GM23338 (cell line): ENCODE data around the gene MFSD6. TPM values are rescaled to one million over a fixed set of nuclear protein-coding genes. Genes with fewer than 3 reads are reported as not detected.

Source experiments
- ATAC-seq: fragments of 200-7000 bp; cut with Tn5 transposase; 3 replicates; pipeline ENCODE4 v1.9.1; 2020
- DNase-seq: peaks from one replicate; pipeline ENCODE4 v3.0.0-alpha.2; 2015; ENCODE audit warnings: low spot score
- H2AFZ ChIP-seq: fragments of 200-600 bp; sonication (generic); 2 replicates; pipeline ENCODE4 v1.8.0; 2016; ENCODE audit warnings: antibody characterized with exemption, mild to moderate bottlenecking, moderate library complexity
- H3F3A ChIP-seq: fragments of 200-600 bp; sonication (generic); replicated peaks from 2 replicates; pipeline ENCODE4 v1.8.0; 2017; ENCODE audit warnings: antibody characterized with exemption, mixed run types, low read depth
- H3K27ac ChIP-seq: fragments of 200-600 bp; sonication (generic); 2 replicates; pipeline ENCODE4 v1.6.1; 2016; ENCODE audit warnings: low read depth
- H3K27me3 ChIP-seq: fragments of 200-600 bp; sonication (generic); 2 replicates; pipeline ENCODE4 v1.8.0; 2016; ENCODE audit warnings: mild to moderate bottlenecking, mixed run types, moderate library complexity; ENCODE audit not compliant: insufficient read depth
- H3K36me3 ChIP-seq: fragments of 200-600 bp; sonication (generic); 2 replicates; pipeline ENCODE4 v1.8.0; 2016; ENCODE audit warnings: mild to moderate bottlenecking; ENCODE audit not compliant: insufficient read depth
- H3K4me1 ChIP-seq: fragments of 200-600 bp; sonication (generic); 2 replicates; pipeline ENCODE4 v1.8.0; 2016; ENCODE audit warnings: mild to moderate bottlenecking, moderate library complexity; ENCODE audit not compliant: insufficient read depth
- H3K4me2 ChIP-seq: fragments of 200-600 bp; sonication (generic); 2 replicates; pipeline ENCODE4 v1.7.1; 2017; ENCODE audit warnings: mixed run types
- H3K4me3 ChIP-seq: fragments of 200-600 bp; sonication (generic); 2 replicates; pipeline ENCODE4 v1.6.1; 2016; ENCODE audit warnings: mixed run types
- H3K79me2 ChIP-seq: fragments of 200-600 bp; sonication (generic); replicated peaks from 2 replicates; pipeline ENCODE4 v1.8.0; 2017; ENCODE audit warnings: mild to moderate bottlenecking; ENCODE audit not compliant: insufficient read depth
- H3K9me2 ChIP-seq: fragments of 200-600 bp; sonication (generic); 2 replicates; pipeline ENCODE4 v1.8.0; 2017; ENCODE audit not compliant: insufficient read depth
- H4K20me1 ChIP-seq: fragments of 200-600 bp; sonication (generic); replicated peaks from 2 replicates; pipeline ENCODE4 v1.8.0; 2017; ENCODE audit warnings: mild to moderate bottlenecking; ENCODE audit not compliant: insufficient read depth
- H3K27ac Mint-ChIP-seq: 2 replicates; pipeline ENCODE4 v1.8.0; 2020; ENCODE audit warnings: inconsistent platforms, mild to moderate bottlenecking, moderate library complexity, mixed read lengths
- H3K27me3 Mint-ChIP-seq: 3 replicates; pipeline ENCODE4 v1.8.0; 2022; ENCODE audit warnings: low read depth, mild to moderate bottlenecking, moderate library complexity, mixed read lengths, inconsistent platforms; ENCODE audit not compliant: insufficient read depth, poor library complexity
- H3K36me3 Mint-ChIP-seq: 3 replicates; pipeline ENCODE4 v1.8.0; 2021; ENCODE audit warnings: low read depth, mild to moderate bottlenecking, inconsistent platforms, moderate library complexity, mixed read lengths
- H3K4me1 Mint-ChIP-seq: 3 replicates; pipeline ENCODE4 v1.8.0; 2020; ENCODE audit warnings: mild to moderate bottlenecking, inconsistent platforms, mixed read lengths
- H3K4me3 Mint-ChIP-seq: 3 replicates; pipeline ENCODE4 v1.8.0; 2021; ENCODE audit warnings: moderate library complexity, mild to moderate bottlenecking, inconsistent platforms, mixed read lengths
- H3K9me3 Mint-ChIP-seq: 3 replicates; pipeline ENCODE4 v1.8.0; 2020; ENCODE audit warnings: moderate library complexity, mild to moderate bottlenecking, inconsistent platforms, mixed read lengths
- CREB1 ChIP-seq: fragments of 250-450 bp; sonication (Bioruptor Pico); IDR thresholded peaks from 2 replicates; pipeline ENCODE4 v1.5.0; 2020; ENCODE audit warnings: low read depth, mild to moderate bottlenecking, moderate library complexity
- CTCF ChIP-seq, 2 experiments: fragments of 200-600 bp in 1 of 2; sonication (generic) in 1 of 2; conservative IDR thresholded peaks; 2 replicates each; pipeline versions ENCODE4 v1.5.1 to v1.6.1; 2016 to 2017; ENCODE audit warnings: antibody characterized with exemption in 2 of 2, low read depth in 2 of 2, mild to moderate bottlenecking in 2 of 2, moderate library complexity in 1 of 2
- ETS1 ChIP-seq: IDR thresholded peaks from 2 replicates; pipeline ENCODE4 v1.6.1; 2016; ENCODE audit warnings: antibody characterized with exemption
- JUNB ChIP-seq: IDR thresholded peaks from one replicate; pipeline ENCODE4 v1.6.1; 2016; ENCODE audit warnings: antibody characterized with exemption; ENCODE audit not compliant: unreplicated experiment
- NANOG ChIP-seq: IDR thresholded peaks from 2 replicates; pipeline ENCODE4 v1.6.1; 2016; ENCODE audit warnings: antibody characterized with exemption, borderline replicate concordance
- POLR2AphosphoS5 ChIP-seq: IDR thresholded peaks from 2 replicates; pipeline ENCODE4 v1.6.1; 2016; ENCODE audit warnings: antibody characterized with exemption, low read depth
- REST ChIP-seq: IDR thresholded peaks from one replicate; pipeline ENCODE4 v1.6.1; 2018; ENCODE audit warnings: antibody characterized with exemption; ENCODE audit not compliant: unreplicated experiment
- STAT1 ChIP-seq: IDR thresholded peaks from one replicate; pipeline ENCODE4 v1.6.1; 2016; ENCODE audit warnings: antibody characterized with exemption; ENCODE audit not compliant: unreplicated experiment
- ZNF114 ChIP-seq: fragments of 250-450 bp; sonication (Bioruptor Pico); IDR thresholded peaks from 2 replicates; pipeline ENCODE4 v1.5.0; 2020; ENCODE audit warnings: mild to moderate bottlenecking, moderate library complexity
- ZNF331 ChIP-seq: fragments of 250-450 bp; sonication (Bioruptor Pico); IDR thresholded peaks from 2 replicates; pipeline ENCODE4 v1.5.0; 2020; ENCODE audit warnings: low read depth, mild to moderate bottlenecking, moderate library complexity
- polyA plus RNA-seq: library from polyadenylated mRNA; unstranded; fragments of >200 nt; fragmentation: Nextera tagmentation; extraction: Ambion mirVana; gene quantifications from 2 replicates; pipeline ENCODE4 v1.2.1, GENCODE V29; 2016
- total RNA-seq: library from RNA; depleted of rRNA; stranded (reverse); fragments of >200 nt; shearing (Covaris generic); gene quantifications from 2 replicates; pipeline ENCODE4 v1.2.3, GENCODE V29; 2014

The MFSD6 gene
- total and polyA plus RNA-seq, 2 experiments from 2014 or later: 2.3 to 9.6 TPM

- TF ChIP-seq REST (no peak), CREB1 (no peak), ZNF114 (no peak)
Measured at GRCh38 chr2:190406805-190407204, 1.4 kb upstream of the MFSD6 start (continued).

DNA sequence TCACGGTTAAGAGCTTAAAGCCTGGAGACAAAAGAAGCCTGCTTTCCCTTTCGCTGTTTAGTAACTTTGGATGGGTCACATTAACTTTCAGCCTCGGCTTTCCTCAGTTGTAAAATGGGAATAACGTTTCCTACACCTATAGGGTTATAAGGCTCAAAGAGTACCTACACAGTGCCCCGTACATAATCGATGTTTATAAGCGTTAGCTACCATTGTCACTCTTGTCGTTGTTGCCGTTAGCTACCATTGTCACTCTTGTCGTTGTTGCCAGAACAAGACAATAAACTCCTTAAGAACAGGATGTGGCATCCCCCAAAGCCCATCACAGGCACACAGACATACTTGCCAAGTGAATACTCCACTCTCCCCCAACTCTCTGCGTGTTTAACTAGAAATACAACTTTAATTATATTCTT lies 901 bp upstream of the MFSD6 start:
- Mint-ChIP-seq H3K9me3 (no peaks in the 10 kb centered on the region), H3K36me3 (no peaks in the 10 kb centered on the region), H3K4me1 (peaks cover 16% of the 10 kb centered on the region), H3K4me3 (peak overlapping the region; percentile 82), H3K27ac (no peak overlapping the region), H3K27me3 (peaks cover 7% of the 10 kb centered on the region)
- H3K27me3 ChIP-seq: peaks cover 48% of the 10 kb centered on the region
- H2AFZ ChIP-seq: peak overlapping the region; percentile 100
- H3F3A ChIP-seq: no peaks in the 10 kb centered on the region
- no peaks in the 10 kb centered on the region for H3K36me3 ChIP-seq
- DNase-seq (peak; percentile 57), ATAC-seq (no peak; the same call in 2 of the 3 replicates)
- H3K4me3 ChIP-seq: peak overlapping the region; percentile 90
- no peaks in the 10 kb centered on the region for H3K9me2 ChIP-seq
- H3K4me2 ChIP-seq: peak overlapping the region; percentile 95
- peaks cover 26% of the 10 kb centered on the region for H3K4me1 ChIP-seq
- H3K27ac ChIP-seq: no peak overlapping the region
- no peaks in the 10 kb centered on the region for H3K79me2 ChIP-seq
- H4K20me1 ChIP-seq: no peaks in the 10 kb centered on the region
- TF ChIP-seq JUNB: no peak
- no peak for TF ChIP-seq NANOG
- TF ChIP-seq POLR2AphosphoS5: no peak
- TF ChIP-seq CREB1: no peak
- no peak for TF ChIP-seq ZNF114
- no peak for TF ChIP-seq ETS1
- TF ChIP-seq ZNF331: no peak
- no peak for TF ChIP-seq CTCF (conservative IDR thresholded peaks at IDR 0.05; ENCODE audit: low read depth in 2 of 2)
- no peak for TF ChIP-seq STAT1
- TF ChIP-seq REST: no peak
